ENCODE data around the gene GCHFR. TPM values are rescaled to one million over a fixed set of nuclear protein-coding genes. Genes with fewer than 3 reads are reported as not detected.

The GCHFR gene
- total and polyA plus RNA-seq, 2 of the 4 experiments (the other 2 are of a cell fraction) = 2.3 to 6.5 TPM

- ChIA-PET CTCF (interaction anchor here (1.1 kb wide), 1 partner anchor 106 kb away, joined by 3 read pairs; the partner anchor contains the start of gene VPS18), POLR2A (ENCODE audit: unreplicated experiment) (no interaction called here)
- H2AK9ac ChIP-seq (replicated peaks; ENCODE audit: low read depth, low read length, poor library complexity) = no peak overlapping the region
- 0 out of 2 replicates have a peak overlapping the region, but pooled peaks have one; percentile 35 for H3K14ac ChIP-seq (replicated peaks; ENCODE audit: low read depth, low read length)
- no peak overlapping the region for H3K4me2 ChIP-seq (ENCODE audit: low read depth, low read length)
- no peaks in the 10 kb centered on the region for H3K27me3 ChIP-seq (ENCODE audit: control insufficient read depth, insufficient read depth, low read length)
- no peak for DNase-seq
- 14% methylated on average over 1 of the region's 6 CpGs; no CpG with 5 or more reads in 1 of the 2 experiments for WGBS, 2 experiments (ENCODE audit: extremely low coverage in 2 of 2, insufficient read length in 1 of 2)
- no peak overlapping the region for H4K91ac ChIP-seq (ENCODE audit: insufficient read depth, low read depth, low read length)
- intact Hi-C loops (cut with micrococcal nuclease) = no loop called here
- H3K56ac ChIP-seq (ENCODE audit: extremely low read depth, insufficient read depth, low read length) = no peak overlapping the region
- no peak overlapping the region for H2BK20ac ChIP-seq (ENCODE audit: low read depth, low read length)
- H4K20me1 ChIP-seq (ENCODE audit: insufficient read depth, low read length) = peaks cover 40% of the 10 kb centered on the region; the same call in 1 of the 2 replicates
- no peak overlapping the region for H4K5ac ChIP-seq (ENCODE audit: low read depth, low read length)
- no peak overlapping the region for H3K18ac ChIP-seq (ENCODE audit: low read depth, low read length)
- peaks cover 44 to 68% of the 10 kb centered on the region in 2 experiments for H3K79me1 ChIP-seq (ENCODE audit: low read depth in 1 of 2, low read length in 2 of 2)
- peaks cover 2% of the 10 kb centered on the region; the same call in 1 of the 2 replicates for H3K36me3 ChIP-seq (ENCODE audit: control insufficient read depth, insufficient read depth, low read length)
- TF ChIP-seq ELK1 (IDR thresholded peaks at IDR 0.05; ENCODE audit: borderline replicate concordance, low read depth, low read length) (no peak), CTCF (conservative IDR thresholded peaks at IDR 0.05; ENCODE audit: low read depth, low read length) (no peak), CHD1 (IDR thresholded peaks at IDR 0.05; ENCODE audit: low read depth, low read length) (no peak), MAZ (IDR thresholded peaks at IDR 0.05; ENCODE audit: borderline replicate concordance, low read depth, low read length) (no peak), RFX5 (IDR thresholded peaks at IDR 0.05; ENCODE audit: low read depth, low read length) (no peak), CEBPB (IDR thresholded peaks at IDR 0.05; ENCODE audit: low read depth, low read length) (no peak), BHLHE40 (IDR thresholded peaks at IDR 0.05; ENCODE audit: low read depth, low read length) (no peak), RAD21 (IDR thresholded peaks at IDR 0.05; ENCODE audit: low read length) (no peak), NFE2L2 (IDR thresholded peaks at IDR 0.05; ENCODE audit: low read depth, low read length) (no peak), MXI1 (IDR thresholded peaks at IDR 0.05; ENCODE audit: borderline replicate concordance, low read depth, low read length) (no peak)
- no peak overlapping the region for H2BK15ac ChIP-seq (ENCODE audit: low read depth, low read length)
- no peak overlapping the region for H3K23ac ChIP-seq (ENCODE audit: low read depth, low read length)
- ATAC-seq (ENCODE audit: low read depth) = no peak
- in situ Hi-C loops (cut with MboI; ENCODE audit: low sequenced_read_pairs) = no loop called here
- H2BK120ac ChIP-seq (ENCODE audit: low read depth, low read length) = no peak overlapping the region
- no peak overlapping the region for H3K4ac ChIP-seq (ENCODE audit: low read depth, low read length)
- no TSS peak for BruUV-seq (replicated peaks)
- H2AK5ac ChIP-seq (ENCODE audit: low read depth, low read length) = peak overlapping the region; percentile 18; the same call in 1 of the 2 replicates
- H3K4me3 ChIP-seq (ENCODE audit: insufficient read depth, low read depth, low read length) = no peak overlapping the region
- H3K9me1 ChIP-seq (ENCODE audit: insufficient read depth, low read length) = peaks cover 8% of the 10 kb centered on the region; the same call in 1 of the 2 replicates
- no peak overlapping the region for H4K8ac ChIP-seq (ENCODE audit: low read depth in 2 of 2, low read length in 2 of 2)
- H2BK5ac ChIP-seq (ENCODE audit: low read depth, low read length, poor library complexity, severe bottlenecking) = no peak overlapping the region
- H3K4me1 ChIP-seq (ENCODE audit: control insufficient read depth, insufficient read depth, low read length) = peaks cover 10% of the 10 kb centered on the region
- H3K27ac ChIP-seq (ENCODE audit: insufficient read depth, low read length) = no peak overlapping the region
- no peaks in the 10 kb centered on the region for H3K9me3 ChIP-seq (ENCODE audit: control insufficient read depth, insufficient read depth, low read length)
- dilution Hi-C loops (cut with HindIII; ENCODE audit: low sequenced_read_pairs, unreplicated experiment) = no loop called here
- no peak overlapping the region for H2AFZ ChIP-seq (replicated peaks; ENCODE audit: low read length, poor library complexity)
- no peak overlapping the region for H3K9ac ChIP-seq (ENCODE audit: low read depth, low read length)
Observed at GRCh38 chr15:40787991-40788390, 24.1 kb downstream of the GCHFR start.

All from IMR-90 (cell line).